DMS53 (cell line): Measurements from ENCODE around the gene PTH1R.
A peak's percentile ranks its signal among the peaks of the same experiment; 100 is the strongest.
"Not testable (repeated sequence)": the region's sequence is repeated elsewhere in the genome, so short reads cannot be mapped to it uniquely, and the experiment has no call there.

ENCODE experiments used
- DNase-seq: peaks from one replicate; lab custom pipeline; 2025; lab: John Stamatoyannopoulos, UW

PTH1R gene

GRCh38 chr3:46899151-46900006 is 21.9 kb downstream of the PTH1R start:
- DNase-seq = no peak

GRCh38 chr3:46900007-46900292 is 22.4 kb downstream of the PTH1R start:
- no peak for DNase-seq

- DNase-seq = no peak
These were observed 22.8 kb downstream of the PTH1R start for GRCh38 chr3:46900356-46900755.

GRCh38 chr3:46901061-46901460 is 23.5 kb downstream of the PTH1R start:
- DNase-seq = no peak

- DNase-seq = no peak
These were observed 24.2 kb downstream of the PTH1R start for GRCh38 chr3:46901591-46902187.

GRCh38 chr3:46902188-46902631 is 24.7 kb downstream of the PTH1R start:
- no peak for DNase-seq

GRCh38 chr3:46903341-46904302 is 26.1 kb downstream of the PTH1R start:
- DNase-seq = peak; percentile 8

- no peak for DNase-seq
These were observed 27.0 kb downstream of the PTH1R start for GRCh38 chr3:46904303-46905212.

GRCh38 chr3:46905213-46905560 is 27.7 kb downstream of the PTH1R start:
- no peak for DNase-seq

- no peak for DNase-seq
These were observed 28.3 kb downstream of the PTH1R start for GRCh38 chr3:46905661-46906451.

GRCh38 chr3:46906471-46907058 is 29.0 kb downstream of the PTH1R start:
- DNase-seq = peak; percentile 2

GRCh38 chr3:46907271-46907670 is 29.8 kb downstream of the PTH1R start:
- DNase-seq = no peak

GRCh38 chr3:46907960-46908293 is 30.4 kb downstream of the PTH1R start:
- DNase-seq = no peak

- no peak for DNase-seq
These were observed 30.9 kb downstream of the PTH1R start for GRCh38 chr3:46908294-46908985.

GRCh38 chr3:46908986-46909534 is 31.5 kb downstream of the PTH1R start:
- DNase-seq = no peak

GRCh38 chr3:46909535-46910161 is 32.1 kb downstream of the PTH1R start:
- peak; percentile 80 for DNase-seq

GRCh38 chr3:46910166-46910760 is 32.7 kb downstream of the PTH1R start:
- no peak for DNase-seq

- DNase-seq = not testable (repeated sequence)
These were observed 33.4 kb downstream of the PTH1R start for GRCh38 chr3:46910914-46911313.

GRCh38 chr3:46912986-46913385 is 35.5 kb downstream of the PTH1R start:
- no peak for DNase-seq
